ENCODE measurements around the gene CYREN.
"Not testable (repeated sequence)": the region's sequence is repeated elsewhere in the genome, so short reads cannot be mapped to it uniquely, and the experiment has no call there.

Gene CYREN

GRCh38 chr7:135159359-135160085, 11.0 kb downstream of the CYREN start:
- no peak for DNase-seq (ENCODE audit: low read depth in 2 of 2)

GRCh38 chr7:135158874-135159273, 11.6 kb downstream of the CYREN start:
- no peak for DNase-seq (ENCODE audit: low read depth in 2 of 2)

GRCh38 chr7:135158141-135158655, 12.3 kb downstream of the CYREN start:
- DNase-seq (ENCODE audit: low read depth in 2 of 2): no peak

GRCh38 chr7:135156290-135156689, 14.2 kb downstream of the CYREN start:
- no peak for DNase-seq (ENCODE audit: low read depth in 2 of 2)

- DNase-seq (ENCODE audit: low read depth in 2 of 2): no peak
Measured at GRCh38 chr7:135154734-135155133, 15.8 kb downstream of the CYREN start.

GRCh38 chr7:135152442-135152841, 18.1 kb downstream of the CYREN start:
- DNase-seq (ENCODE audit: low read depth in 2 of 2): no peak

GRCh38 chr7:135151533-135151932, 19.0 kb downstream of the CYREN start:
- DNase-seq (ENCODE audit: low read depth in 2 of 2): no peak

GRCh38 chr7:135151132-135151531, 19.4 kb downstream of the CYREN start:
- no peak for DNase-seq (ENCODE audit: low read depth in 2 of 2)

- no peak for DNase-seq (ENCODE audit: low read depth in 2 of 2)
Measured at GRCh38 chr7:135150072-135150782, 20.3 kb downstream of the CYREN start.

GRCh38 chr7:135147899-135148721, 22.4 kb downstream of the CYREN start, which contains the start of gene TMEM140:
TMEM140 (plus strand) TSS chr7:135148072; CDS start chr7:135164442, 16,370 bp downstream.
- peak in 1 of 2 donors; percentile 51 for DNase-seq (ENCODE audit: low read depth in 2 of 2)

GRCh38 chr7:135147341-135147898, 23.1 kb downstream of the CYREN start:
- no peak for DNase-seq (ENCODE audit: low read depth in 2 of 2)

GRCh38 chr7:135143885-135144668, 26.4 kb downstream of the CYREN start:
- no peak for DNase-seq (ENCODE audit: low read depth in 2 of 2)

- DNase-seq (ENCODE audit: low read depth in 2 of 2): no peak
Measured at GRCh38 chr7:135129579-135129978, 40.9 kb downstream of the CYREN start.

GRCh38 chr7:135128931-135129330, 41.6 kb downstream of the CYREN start:
- DNase-seq (ENCODE audit: low read depth in 2 of 2): no peak

GRCh38 chr7:135124631-135125030, 45.9 kb downstream of the CYREN start:
- not testable (repeated sequence) for DNase-seq (ENCODE audit: low read depth in 2 of 2)

- no peak for DNase-seq (ENCODE audit: low read depth in 2 of 2)
Measured at GRCh38 chr7:135121868-135122267, 48.6 kb downstream of the CYREN start.

GRCh38 chr7:135117096-135117495, 53.4 kb downstream of the CYREN start:
- DNase-seq (ENCODE audit: low read depth in 2 of 2): no peak
